DND-41 (cell line): ENCODE results near the gene KCNJ1.

ENCODE experiments used
- EZH2 ChIP-seq: IDR thresholded peaks from 3 replicates; pipeline ENCODE4 v1.6.1; 2012; ENCODE audit warnings: borderline replicate concordance, low read depth, mild to moderate bottlenecking, moderate library complexity, low read length, inconsistent platforms; ENCODE audit not compliant: severe bottlenecking
- TF ChIP-seq, protein P1 (sequence below): IDR thresholded peaks from 2 replicates; pipeline ENCODE4 v1.5.1; 2012; ENCODE audit warnings: borderline replicate concordance, low read length, moderate library complexity, mild to moderate bottlenecking; ENCODE audit not compliant: poor library complexity, severe bottlenecking; ENCODE audit errors: extremely low read depth

GRCh38 chr11:128894286-128894681 is 27.2 kb upstream of the KCNJ1 start:
- TF ChIP-seq, protein P1, sequence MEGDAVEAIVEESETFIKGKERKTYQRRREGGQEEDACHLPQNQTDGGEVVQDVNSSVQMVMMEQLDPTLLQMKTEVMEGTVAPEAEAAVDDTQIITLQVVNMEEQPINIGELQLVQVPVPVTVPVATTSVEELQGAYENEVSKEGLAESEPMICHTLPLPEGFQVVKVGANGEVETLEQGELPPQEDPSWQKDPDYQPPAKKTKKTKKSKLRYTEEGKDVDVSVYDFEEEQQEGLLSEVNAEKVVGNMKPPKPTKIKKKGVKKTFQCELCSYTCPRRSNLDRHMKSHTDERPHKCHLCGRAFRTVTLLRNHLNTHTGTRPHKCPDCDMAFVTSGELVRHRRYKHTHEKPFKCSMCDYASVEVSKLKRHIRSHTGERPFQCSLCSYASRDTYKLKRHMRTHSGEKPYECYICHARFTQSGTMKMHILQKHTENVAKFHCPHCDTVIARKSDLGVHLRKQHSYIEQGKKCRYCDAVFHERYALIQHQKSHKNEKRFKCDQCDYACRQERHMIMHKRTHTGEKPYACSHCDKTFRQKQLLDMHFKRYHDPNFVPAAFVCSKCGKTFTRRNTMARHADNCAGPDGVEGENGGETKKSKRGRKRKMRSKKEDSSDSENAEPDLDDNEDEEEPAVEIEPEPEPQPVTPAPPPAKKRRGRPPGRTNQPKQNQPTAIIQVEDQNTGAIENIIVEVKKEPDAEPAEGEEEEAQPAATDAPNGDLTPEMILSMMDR = no peak
- no peak for TF ChIP-seq EZH2
